ENCODE results near the gene RTN4RL1. TPM values are rescaled to one million over a fixed set of nuclear protein-coding genes. Genes with fewer than 3 reads are reported as not detected.
A peak's percentile ranks its signal among the peaks of the same experiment; 100 is the strongest.

The RTN4RL1 gene
- total RNA-seq, 1 experiment from 2014 or later = 0.22 TPM

DNA sequence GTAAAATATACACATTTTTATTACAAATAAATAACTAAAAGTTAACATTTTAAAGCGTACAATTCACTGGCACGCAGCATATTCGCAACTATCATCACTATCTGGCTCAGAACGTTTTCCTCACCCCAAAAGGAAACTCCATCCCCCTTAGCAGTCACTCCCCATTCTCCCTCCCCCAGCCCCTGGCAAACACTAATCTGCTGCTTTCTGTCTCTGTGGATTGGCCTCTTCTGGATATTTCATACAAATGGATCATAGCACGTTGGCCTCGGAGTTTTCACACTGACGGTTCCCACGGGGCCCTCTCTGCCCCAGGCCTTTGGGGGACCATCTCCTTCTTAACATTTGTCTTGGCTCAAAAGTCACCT is 64.6 kb downstream of the RTN4RL1 start:
- H3K9me3 ChIP-seq (ENCODE audit: control insufficient read depth, low read depth, low read length) = no peaks in the 10 kb centered on the region
- H3K27ac Mint-ChIP-seq = peak overlapping the region in 1 of 3 experiments; percentile 7; a peak in 1 of 7 replicates
- H4K91ac ChIP-seq (ENCODE audit: insufficient read length, low read depth, low read length) = no peak overlapping the region
- H2BK120ac ChIP-seq (ENCODE audit: low read depth, low read length, poor library complexity, severe bottlenecking) = no peak overlapping the region
- no peak overlapping the region; a peak in 1 of 5 replicates for H3K4me3 Mint-ChIP-seq
- no peak overlapping the region for H2AFZ ChIP-seq (ENCODE audit: low read length)
- H2BK5ac ChIP-seq (ENCODE audit: insufficient read length, low read length) = no peak overlapping the region
- peaks cover 15 to 25% of the 10 kb centered on the region in 2 experiments for H3K4me1 Mint-ChIP-seq
- H3T11ph ChIP-seq (ENCODE audit: low read length) = no peak overlapping the region
- no peak overlapping the region for H3K56ac ChIP-seq (ENCODE audit: insufficient read length, low read depth, low read length)
- H4K5ac ChIP-seq (ENCODE audit: insufficient read length, low read depth, low read length) = no peak overlapping the region
- no peaks in the 10 kb centered on the region for H3K23me2 ChIP-seq (ENCODE audit: insufficient read length, low read depth, low read length, poor library complexity, severe bottlenecking)
- no peaks in the 10 kb centered on the region for H3K4me1 ChIP-seq (ENCODE audit: insufficient read depth, low read length)
- no peak overlapping the region for H3K9ac ChIP-seq (ENCODE audit: extremely low read depth, insufficient read length, low read length)
- no peaks in the 10 kb centered on the region for H3K79me2 ChIP-seq (ENCODE audit: insufficient read depth, low read length)
- H3K79me1 ChIP-seq (ENCODE audit: insufficient read depth, low read depth, low read length, poor library complexity, severe bottlenecking) = no peaks in the 10 kb centered on the region
- TF ChIP-seq, protein P1, sequence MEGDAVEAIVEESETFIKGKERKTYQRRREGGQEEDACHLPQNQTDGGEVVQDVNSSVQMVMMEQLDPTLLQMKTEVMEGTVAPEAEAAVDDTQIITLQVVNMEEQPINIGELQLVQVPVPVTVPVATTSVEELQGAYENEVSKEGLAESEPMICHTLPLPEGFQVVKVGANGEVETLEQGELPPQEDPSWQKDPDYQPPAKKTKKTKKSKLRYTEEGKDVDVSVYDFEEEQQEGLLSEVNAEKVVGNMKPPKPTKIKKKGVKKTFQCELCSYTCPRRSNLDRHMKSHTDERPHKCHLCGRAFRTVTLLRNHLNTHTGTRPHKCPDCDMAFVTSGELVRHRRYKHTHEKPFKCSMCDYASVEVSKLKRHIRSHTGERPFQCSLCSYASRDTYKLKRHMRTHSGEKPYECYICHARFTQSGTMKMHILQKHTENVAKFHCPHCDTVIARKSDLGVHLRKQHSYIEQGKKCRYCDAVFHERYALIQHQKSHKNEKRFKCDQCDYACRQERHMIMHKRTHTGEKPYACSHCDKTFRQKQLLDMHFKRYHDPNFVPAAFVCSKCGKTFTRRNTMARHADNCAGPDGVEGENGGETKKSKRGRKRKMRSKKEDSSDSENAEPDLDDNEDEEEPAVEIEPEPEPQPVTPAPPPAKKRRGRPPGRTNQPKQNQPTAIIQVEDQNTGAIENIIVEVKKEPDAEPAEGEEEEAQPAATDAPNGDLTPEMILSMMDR (conservative IDR thresholded peaks at IDR 0.05) = no peak
- H3K36me3 Mint-ChIP-seq (ENCODE audit: insufficient read depth in 1 of 3, low read depth in 3 of 3) = no peaks in the 10 kb centered on the region
- WGBS (ENCODE audit: extremely low coverage, insufficient read length, low lambda C conversion rate) = no CpG with 5 or more reads among the region's 8 CpGs
- H3K4me2 ChIP-seq (ENCODE audit: insufficient read depth, insufficient read length, low read length) = no peak overlapping the region
- no peaks in the 10 kb centered on the region for H4K20me1 ChIP-seq (ENCODE audit: control insufficient read depth, insufficient read depth, insufficient read length)
- no peak overlapping the region for H3K14ac ChIP-seq (ENCODE audit: insufficient read depth, low read length)
- H3K9me3 Mint-ChIP-seq = no peaks in the 10 kb centered on the region; a peak in 1 of 5 replicates
- H2AK5ac ChIP-seq (ENCODE audit: insufficient read length, low read length) = no peak overlapping the region
- DNase-seq = no peak
- H3K27me3 ChIP-seq (ENCODE audit: insufficient read depth, low read length) = no peaks in the 10 kb centered on the region; the same call in 1 of the 2 replicates
- H4K8ac ChIP-seq (replicated peaks; ENCODE audit: insufficient read length, low read depth, low read length) = no peak overlapping the region
- no peak overlapping the region for H3K27ac ChIP-seq (ENCODE audit: insufficient read length, low read depth, low read length)
- no peak overlapping the region for H2BK12ac ChIP-seq (ENCODE audit: insufficient read length, low read depth, low read length)
- no peak overlapping the region for H2BK20ac ChIP-seq (ENCODE audit: low read depth, low read length, poor library complexity, severe bottlenecking)
- H3K4ac ChIP-seq (ENCODE audit: low read depth, low read length) = no peak overlapping the region
- H2BK15ac ChIP-seq (ENCODE audit: low read depth, low read length) = no peak overlapping the region
- H3K27me3 Mint-ChIP-seq (ENCODE audit: low read depth) = peaks cover 61% of the 10 kb centered on the region
- no peak overlapping the region for H3K23ac ChIP-seq (ENCODE audit: insufficient read length, low read depth, low read length)
- H3K18ac ChIP-seq (ENCODE audit: insufficient read length, low read depth, low read length) = no peak overlapping the region

Data from H9 (cell line).